Neural progenitor cell (in vitro differentiated cells): Measurements from ENCODE around the gene EXOSC9.

Experiments
- CTCF ChIP-seq: fragments of 200-600 bp; sonication (generic); IDR thresholded peaks from 2 replicates; pipeline ENCODE4 v1.5.1; 2017; ENCODE audit warnings: antibody characterized with exemption, mild to moderate bottlenecking
- EZH2 ChIP-seq: fragments of 200-600 bp; sonication (generic); IDR thresholded peaks from 2 replicates; pipeline ENCODE4 v1.6.1; 2017; ENCODE audit warnings: antibody characterized with exemption, mild to moderate bottlenecking, moderate library complexity

DNA sequence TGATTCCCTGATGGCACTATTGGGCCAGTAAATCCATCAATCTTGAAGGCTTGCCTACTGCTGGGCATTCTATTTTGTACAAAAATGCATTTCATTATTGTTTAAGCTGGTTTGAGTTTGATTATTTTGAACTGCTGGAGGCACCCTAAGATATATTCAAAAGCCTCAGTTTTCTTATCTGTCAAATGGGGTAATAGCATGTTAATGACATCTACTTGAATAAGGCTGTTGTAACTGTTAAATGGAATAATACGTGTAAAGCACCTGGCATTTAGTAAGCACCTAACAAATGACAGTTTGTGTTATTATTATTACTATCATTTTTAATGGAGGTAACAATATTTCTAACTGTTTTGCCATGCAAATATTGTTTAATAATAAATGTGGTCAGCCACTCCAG is 29.3 kb upstream of the EXOSC9 start:
- TF ChIP-seq CTCF (no peak), EZH2 (no peak)
